ENCODE results near the gene CAMK1D. TPM values are rescaled to one million over a fixed set of nuclear protein-coding genes. Genes with fewer than 3 reads are reported as not detected.
"Not testable (repeated sequence)": the region's sequence is repeated elsewhere in the genome, so short reads cannot be mapped to it uniquely, and the experiment has no call there.

Gene CAMK1D
- total RNA-seq, 1 donor from 2014 or later: 7.6 TPM

DNA sequence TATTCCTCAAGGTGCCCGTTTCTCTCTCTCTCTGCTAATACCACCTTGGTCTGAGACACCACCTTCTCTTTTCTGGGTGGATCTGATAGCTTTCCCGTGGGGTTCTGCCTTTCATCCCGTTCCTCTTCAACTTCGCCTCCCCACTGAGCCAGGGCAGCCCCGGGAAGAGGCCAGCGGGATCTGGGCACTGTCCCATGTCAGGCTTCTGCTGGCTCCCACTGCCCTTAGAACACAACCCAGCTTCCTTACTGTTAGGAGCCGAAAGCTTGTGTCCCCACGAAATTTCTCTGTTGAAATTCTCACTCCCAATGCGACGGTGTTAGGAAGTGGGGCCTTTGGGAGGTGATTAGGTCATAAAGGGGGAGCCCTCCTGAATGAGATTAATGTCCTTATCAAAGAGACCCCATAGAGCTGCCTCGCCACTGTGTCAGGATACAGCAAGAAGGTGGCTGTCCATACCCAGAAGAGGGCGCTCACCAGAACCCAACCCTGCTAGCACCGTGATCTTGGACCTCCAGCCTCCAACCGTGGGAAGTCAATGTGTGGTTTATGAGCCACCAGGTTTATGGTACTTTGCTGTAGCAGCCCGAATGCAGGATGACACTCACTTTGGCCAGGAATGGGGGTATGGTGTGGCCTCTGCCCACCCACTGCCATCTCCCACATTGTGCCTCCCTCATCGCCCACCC, 79.2 kb downstream of the CAMK1D start:
- Mint-ChIP-seq H3K27ac (no peak overlapping the region), H3K9me3 (no peaks in the 10 kb centered on the region), H3K36me3 (no peaks in the 10 kb centered on the region), H3K27me3 (ENCODE audit: low read depth) (peaks cover 31% of the 10 kb centered on the region), H3K4me3 (no peak overlapping the region), H3K4me1 (peaks cover 2% of the 10 kb centered on the region)
- no peak for DNase-seq (ENCODE audit: low spot score in 2 of 2, unreplicated experiment in 2 of 2)
- TF ChIP-seq, protein P1, sequence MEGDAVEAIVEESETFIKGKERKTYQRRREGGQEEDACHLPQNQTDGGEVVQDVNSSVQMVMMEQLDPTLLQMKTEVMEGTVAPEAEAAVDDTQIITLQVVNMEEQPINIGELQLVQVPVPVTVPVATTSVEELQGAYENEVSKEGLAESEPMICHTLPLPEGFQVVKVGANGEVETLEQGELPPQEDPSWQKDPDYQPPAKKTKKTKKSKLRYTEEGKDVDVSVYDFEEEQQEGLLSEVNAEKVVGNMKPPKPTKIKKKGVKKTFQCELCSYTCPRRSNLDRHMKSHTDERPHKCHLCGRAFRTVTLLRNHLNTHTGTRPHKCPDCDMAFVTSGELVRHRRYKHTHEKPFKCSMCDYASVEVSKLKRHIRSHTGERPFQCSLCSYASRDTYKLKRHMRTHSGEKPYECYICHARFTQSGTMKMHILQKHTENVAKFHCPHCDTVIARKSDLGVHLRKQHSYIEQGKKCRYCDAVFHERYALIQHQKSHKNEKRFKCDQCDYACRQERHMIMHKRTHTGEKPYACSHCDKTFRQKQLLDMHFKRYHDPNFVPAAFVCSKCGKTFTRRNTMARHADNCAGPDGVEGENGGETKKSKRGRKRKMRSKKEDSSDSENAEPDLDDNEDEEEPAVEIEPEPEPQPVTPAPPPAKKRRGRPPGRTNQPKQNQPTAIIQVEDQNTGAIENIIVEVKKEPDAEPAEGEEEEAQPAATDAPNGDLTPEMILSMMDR (IDR thresholded peaks at IDR 0.05; ENCODE audit: unreplicated experiment): no peak

DNA sequence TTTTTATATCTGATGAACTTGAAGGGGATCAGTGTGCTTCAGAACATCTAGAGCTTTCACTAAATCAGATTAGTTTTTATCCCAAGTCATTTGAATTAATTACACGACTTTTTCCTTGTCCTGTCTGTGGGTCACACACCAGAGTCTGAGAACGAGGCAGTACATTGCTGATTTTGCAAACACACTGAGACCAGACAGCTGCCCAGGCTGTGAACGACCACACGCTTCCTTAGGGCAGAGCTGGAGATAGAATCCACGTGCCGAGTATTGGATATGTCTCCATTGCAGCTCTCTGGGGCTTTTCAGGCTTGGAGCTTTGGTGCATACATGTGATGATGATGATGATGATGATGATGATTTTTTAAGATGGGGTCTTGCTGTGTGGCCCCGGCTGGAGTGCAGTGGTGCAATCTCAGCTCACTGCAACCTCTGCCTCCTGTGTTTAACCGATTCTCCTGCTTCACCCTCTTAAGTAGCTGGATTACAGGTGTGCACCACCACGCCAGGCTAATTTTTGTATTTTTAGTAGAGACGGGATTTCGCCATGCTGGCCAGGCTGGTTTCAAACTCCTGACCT, 81.1 kb downstream of the CAMK1D start:
- peaks cover 2% of the 10 kb centered on the region for H3K4me1 Mint-ChIP-seq
- H3K4me3 Mint-ChIP-seq: no peak overlapping the region
- TF ChIP-seq, protein P1 (IDR thresholded peaks at IDR 0.05; ENCODE audit: unreplicated experiment): no peak
- H3K27ac Mint-ChIP-seq: no peak overlapping the region
- peaks cover 42% of the 10 kb centered on the region for H3K27me3 Mint-ChIP-seq (ENCODE audit: low read depth)
- no peaks in the 10 kb centered on the region for H3K36me3 Mint-ChIP-seq
- DNase-seq (ENCODE audit: low spot score in 2 of 2, unreplicated experiment in 2 of 2): no peak
- H3K9me3 Mint-ChIP-seq: no peaks in the 10 kb centered on the region

DNA sequence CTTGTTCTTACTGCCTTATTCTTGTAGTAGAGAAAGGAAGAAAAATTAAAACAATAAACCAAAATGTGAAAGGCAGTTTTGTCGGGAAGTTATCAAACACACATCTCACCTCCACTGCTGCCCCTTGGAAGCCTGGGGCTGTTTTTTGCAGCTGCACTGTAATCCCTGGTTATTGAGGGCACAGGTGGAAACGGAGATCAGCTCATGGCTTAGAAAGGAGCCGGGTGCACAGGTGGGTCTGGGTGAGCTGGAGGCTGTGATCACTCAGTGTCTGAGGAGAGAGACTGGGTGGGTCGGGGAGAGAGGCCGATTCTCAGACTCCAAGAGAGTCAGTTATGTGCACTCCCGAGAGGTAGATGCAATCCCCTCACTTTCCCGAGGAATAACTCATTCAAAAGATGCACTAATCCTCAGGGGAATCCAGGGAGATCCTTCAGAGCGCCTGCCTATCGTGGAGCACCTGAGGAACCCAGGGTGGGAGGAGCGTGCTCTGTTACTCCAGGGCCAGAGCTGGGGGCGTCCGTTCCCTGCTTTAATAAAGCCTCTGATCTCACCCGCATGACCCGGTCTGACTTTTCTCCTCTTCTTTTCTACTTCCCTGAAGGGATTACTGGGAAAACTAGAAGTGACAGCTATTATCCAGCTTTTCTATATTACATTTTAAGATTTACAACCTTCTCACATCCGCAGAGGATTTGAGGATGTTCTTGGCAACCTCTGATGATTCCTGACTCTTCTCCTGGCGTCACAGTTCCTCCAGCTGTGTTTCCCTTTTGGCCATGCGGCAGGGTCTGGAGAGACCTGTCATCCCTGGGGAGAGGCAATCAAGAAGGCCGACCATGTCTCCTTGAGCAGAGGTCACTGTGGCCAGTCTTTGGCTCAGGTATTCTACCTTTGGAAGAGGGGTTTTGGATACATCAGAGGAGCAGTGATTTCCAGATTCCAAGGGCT, 82.1 kb downstream of the CAMK1D start:
- Mint-ChIP-seq H3K27ac (no peak overlapping the region), H3K4me3 (no peak overlapping the region), H3K27me3 (ENCODE audit: low read depth) (peaks cover 50% of the 10 kb centered on the region), H3K9me3 (no peaks in the 10 kb centered on the region), H3K36me3 (no peaks in the 10 kb centered on the region), H3K4me1 (peaks cover 2% of the 10 kb centered on the region)
- no peak for DNase-seq (ENCODE audit: low spot score in 2 of 2, unreplicated experiment in 2 of 2)
- TF ChIP-seq, protein P1 (IDR thresholded peaks at IDR 0.05; ENCODE audit: unreplicated experiment): no peak

DNA sequence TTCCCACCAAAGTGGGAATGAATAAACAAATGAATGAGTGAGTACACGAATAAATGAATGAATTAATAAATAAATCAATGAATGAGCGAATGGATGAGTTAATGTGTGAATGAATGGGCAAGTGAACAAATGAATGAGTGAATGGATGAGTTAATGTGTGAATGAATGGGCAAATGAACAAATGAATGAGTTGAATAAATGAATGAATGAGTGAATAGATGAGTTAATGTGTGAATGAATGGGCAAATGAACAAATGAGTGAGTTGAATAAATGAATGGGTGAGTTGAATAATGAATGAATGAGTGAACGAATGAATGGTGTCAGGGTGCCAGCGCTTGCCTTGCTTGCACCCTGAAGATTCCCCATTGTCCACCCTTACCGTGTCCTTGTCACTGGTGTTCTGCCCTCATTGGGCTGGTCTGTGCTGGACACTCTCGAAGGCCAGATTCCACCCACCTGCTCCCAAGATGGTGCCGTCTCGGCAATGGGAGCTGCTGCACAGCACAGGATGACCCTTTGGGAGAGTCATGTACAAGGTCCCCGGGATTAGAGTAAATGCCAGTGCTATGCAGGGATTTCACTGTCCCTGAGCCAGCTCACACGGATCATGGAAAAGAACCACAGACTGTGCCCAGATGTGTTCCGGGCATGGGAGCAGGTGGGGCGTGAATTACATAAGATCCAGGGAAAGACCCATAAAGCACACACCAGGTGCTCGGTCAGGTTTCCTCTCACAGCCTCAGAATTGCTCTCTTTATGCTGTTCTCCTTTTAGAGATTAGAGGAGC, 83.2 kb downstream of the CAMK1D start:
- Mint-ChIP-seq H3K4me1 (peaks cover 2% of the 10 kb centered on the region), H3K27me3 (ENCODE audit: low read depth) (peaks cover 54% of the 10 kb centered on the region), H3K36me3 (no peaks in the 10 kb centered on the region), H3K9me3 (no peaks in the 10 kb centered on the region), H3K4me3 (no peak overlapping the region), H3K27ac (no peak overlapping the region)
- DNase-seq (ENCODE audit: low spot score in 2 of 2, unreplicated experiment in 2 of 2): no peak
- TF ChIP-seq, protein P1 (IDR thresholded peaks at IDR 0.05; ENCODE audit: unreplicated experiment): no peak

DNA sequence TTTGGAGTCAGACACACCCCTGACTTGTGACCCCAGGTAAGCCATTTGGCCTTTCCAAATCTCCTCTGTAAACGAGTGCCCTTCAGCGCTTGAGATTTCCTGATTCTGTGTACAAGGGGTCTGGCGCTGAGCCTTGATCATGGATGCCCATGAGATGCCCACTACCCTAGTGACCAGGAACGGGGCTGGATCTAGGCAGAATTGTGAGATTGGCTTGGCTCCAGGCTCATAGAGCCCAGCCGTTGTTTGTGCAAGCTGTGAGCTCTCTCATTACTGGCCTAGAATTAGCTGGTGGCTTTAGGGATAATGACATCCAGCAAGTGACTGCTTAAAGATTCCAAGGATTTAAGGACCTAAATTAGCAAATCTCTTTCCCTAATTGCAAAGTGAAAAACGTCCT, 84.9 kb downstream of the CAMK1D start:
- no peak overlapping the region for H3K27ac Mint-ChIP-seq
- TF ChIP-seq, protein P1 (IDR thresholded peaks at IDR 0.05; ENCODE audit: unreplicated experiment): no peak
- H3K27me3 Mint-ChIP-seq (ENCODE audit: low read depth): peaks cover 54% of the 10 kb centered on the region
- peaks cover 2% of the 10 kb centered on the region for H3K4me1 Mint-ChIP-seq
- DNase-seq (ENCODE audit: low spot score in 2 of 2, unreplicated experiment in 2 of 2): no peak
- no peaks in the 10 kb centered on the region for H3K36me3 Mint-ChIP-seq
- peaks cover under 1% of the 10 kb centered on the region for H3K9me3 Mint-ChIP-seq
- no peak overlapping the region for H3K4me3 Mint-ChIP-seq

DNA sequence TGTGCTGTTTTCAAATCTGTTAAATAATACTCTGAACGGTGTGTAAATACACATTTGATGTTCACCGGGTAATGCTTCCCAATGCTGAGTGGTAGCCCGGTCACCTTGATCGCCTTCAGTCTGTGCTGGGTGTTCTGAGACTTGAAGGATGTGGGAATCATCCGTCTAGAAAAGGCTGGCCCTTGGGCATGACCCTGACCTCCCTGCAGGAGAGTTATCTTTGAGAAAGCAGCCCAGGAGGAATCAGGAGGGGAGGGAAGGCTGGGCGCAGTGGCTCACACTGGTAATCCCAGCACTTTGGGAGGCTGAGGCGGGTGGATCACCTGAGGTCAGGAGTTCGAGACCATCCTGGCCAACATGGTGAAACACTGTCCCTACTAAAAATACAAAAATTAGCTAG, 85.3 kb downstream of the CAMK1D start:
- not testable (repeated sequence) for H3K27ac Mint-ChIP-seq; H3K36me3 Mint-ChIP-seq; DNase-seq (ENCODE audit: low spot score in 2 of 2, unreplicated experiment in 2 of 2); H3K4me3 Mint-ChIP-seq; H3K4me1 Mint-ChIP-seq; H3K9me3 Mint-ChIP-seq
- H3K27me3 Mint-ChIP-seq (ENCODE audit: low read depth): peaks cover 54% of the 10 kb centered on the region

Data from mesothelial cell of epicardium (in vitro differentiated cells).